PC-9 (cell line): Measurements from ENCODE around the gene TCF3.

Experiments used
- CTCF ChIP-seq: fragments of 200-600 bp; sonication (generic); conservative IDR thresholded peaks from 2 replicates; pipeline ENCODE4 v1.6.1; 2017; ENCODE audit warnings: mixed run types, antibody characterized with exemption, mild to moderate bottlenecking, moderate library complexity
- EZH2 ChIP-seq: fragments of 200-600 bp; sonication (generic); IDR thresholded peaks from 2 replicates; pipeline ENCODE4 v1.8.0; 2017; ENCODE audit warnings: antibody characterized with exemption, low read depth

GRCh38 chr19:1576242-1577089, 75.9 kb downstream of the TCF3 start:
- TF ChIP-seq CTCF (no peak), EZH2 (no peak)
